Stimulated activated CD4-positive, alpha-beta T cell treated with anti-CD3 and anti-CD28 coated beads, Interleukin-12 subunit alpha, Interleukin-12 subunit beta, amount 100 ng/mL, for 24 hours (primary cell): ENCODE measurements around the gene ZNF717.
"Not testable (repeated sequence)": the region's sequence is repeated elsewhere in the genome, so short reads cannot be mapped to it uniquely, and the experiment has no call there.

Source experiments
- DNase-seq, 2 experiments: peaks; one replicate each; pipeline ENCODE4 v3.0.0-alpha.2; 2020; ENCODE audit warnings: low read depth in 2 of 2

Gene ZNF717

DNA sequence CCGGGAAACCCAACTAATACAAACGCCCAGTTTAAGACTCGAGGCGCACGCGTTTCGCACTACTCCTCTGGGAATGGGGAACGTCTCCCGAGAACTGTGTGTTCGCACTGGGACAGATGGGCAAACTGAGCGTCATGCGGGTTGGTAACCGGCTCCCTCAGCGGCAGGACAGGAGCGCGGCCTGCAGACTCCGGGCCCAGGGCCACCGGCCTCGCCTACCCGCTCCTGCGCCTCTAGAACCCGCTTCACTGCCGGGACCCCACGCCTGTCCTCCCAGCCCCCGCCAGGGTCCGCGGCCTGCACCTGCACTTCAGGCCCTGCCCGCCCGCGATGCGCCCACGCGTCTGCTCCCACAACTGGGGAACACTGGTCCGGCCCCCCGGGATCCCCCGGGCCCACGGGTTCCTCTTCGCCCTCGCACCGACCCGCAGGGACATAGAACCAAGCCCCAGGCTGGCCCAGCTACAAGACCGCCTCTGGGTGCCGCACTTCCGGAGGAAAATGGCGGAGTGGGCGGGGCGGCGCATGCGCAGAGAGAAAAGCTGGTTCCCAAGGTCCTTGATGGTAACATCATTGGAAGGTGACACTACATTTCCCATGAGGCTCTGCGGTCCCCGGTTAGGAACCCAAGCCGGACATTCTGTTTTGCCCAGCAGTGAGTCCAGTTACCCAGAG lies at the start of gene ZNF717:
ZNF717 (minus strand) TSS at position 469 of the 675 bp plus-strand sequence. CDS start 2,187 bp downstream, outside the sequence.
- peak; percentile 89 to 93 for DNase-seq

DNA sequence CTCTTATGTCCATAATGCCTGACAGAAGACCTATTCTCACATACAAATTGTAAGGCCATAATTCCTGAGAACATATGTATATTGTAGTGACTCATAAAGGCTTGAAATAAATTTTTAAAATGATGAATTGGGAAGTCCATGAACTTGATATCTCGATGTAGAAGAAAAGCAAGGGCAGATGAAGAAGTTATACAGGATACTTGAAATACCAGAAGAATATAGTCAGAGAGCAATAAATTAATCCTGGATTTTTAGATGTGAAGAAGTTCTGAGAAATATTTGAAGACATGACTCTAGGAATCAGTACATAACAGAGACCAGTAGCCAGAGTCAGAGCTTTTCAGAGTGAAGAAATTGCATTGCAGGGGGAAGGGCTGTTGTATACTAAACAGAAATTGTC lies 45.7 kb upstream of the ZNF717 start:
- DNase-seq = not testable (repeated sequence)

DNA sequence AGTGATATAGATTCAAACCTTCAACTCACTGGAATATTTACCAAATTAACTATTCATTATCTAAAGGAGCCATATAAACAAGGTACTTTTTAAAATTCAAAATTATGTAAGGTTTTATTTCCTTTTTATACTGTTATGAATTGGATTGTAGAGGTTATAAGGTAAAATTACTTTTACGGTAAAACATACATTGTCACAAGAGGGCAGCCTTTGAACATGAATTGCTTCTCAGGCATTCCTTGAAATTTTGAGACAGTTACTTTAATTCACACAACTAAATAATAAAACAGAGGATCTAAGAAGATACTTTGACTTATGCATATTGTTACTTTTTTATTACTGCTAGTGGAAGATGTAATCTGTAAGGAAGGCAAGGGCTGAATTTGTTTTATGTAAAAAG lies 32.7 kb upstream of the ZNF717 start:
- not testable (repeated sequence) for DNase-seq

- DNase-seq = not testable (repeated sequence)
Measured at GRCh38 chr3:75816287-75817180, 31.2 kb upstream of the ZNF717 start.

DNA sequence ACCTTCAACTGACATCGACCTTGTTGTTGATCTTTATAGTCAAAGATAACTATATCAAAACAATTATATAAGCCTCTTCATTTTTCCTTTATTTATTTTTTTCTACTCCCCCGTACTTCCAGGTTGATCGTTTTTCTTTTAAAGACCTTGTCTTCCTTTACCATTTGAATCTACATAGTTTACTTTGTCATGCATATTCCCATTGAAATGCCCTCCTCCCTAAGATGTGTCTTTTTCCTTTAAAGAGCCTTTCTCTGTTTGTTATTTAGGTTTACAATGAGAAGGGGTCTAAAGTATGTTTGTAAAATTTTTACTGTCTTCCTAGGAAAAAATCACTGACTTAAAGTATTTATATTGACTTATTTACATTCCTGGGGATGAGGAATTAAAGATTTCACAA lies 29.4 kb upstream of the ZNF717 start:
- no peak for DNase-seq

GRCh38 chr3:75782506-75782905 lies 2.8 kb downstream of the ZNF717 start:
- DNase-seq = no peak

GRCh38 chr3:75781079-75781745 lies 4.1 kb downstream of the ZNF717 start:
- no peak for DNase-seq

DNA sequence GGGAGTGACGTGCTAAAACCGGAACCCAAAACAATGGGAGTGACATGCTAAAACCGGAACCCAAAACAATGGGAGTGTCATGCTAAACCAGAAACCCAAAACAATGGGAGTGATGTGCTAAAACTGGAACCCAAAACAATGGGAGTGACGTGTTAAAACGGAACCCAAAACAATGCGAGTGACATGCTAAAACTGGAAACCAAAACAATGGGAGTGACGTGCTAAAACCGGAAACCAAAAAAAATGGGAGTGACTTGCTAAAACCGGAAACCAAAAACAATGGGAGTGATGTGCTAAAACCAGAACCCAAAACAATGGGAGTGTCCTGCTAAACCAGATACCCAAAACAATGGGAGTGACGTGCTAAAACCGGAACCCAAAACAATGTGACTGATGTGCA lies 7.6 kb downstream of the ZNF717 start:
- not testable (repeated sequence) for DNase-seq

DNA sequence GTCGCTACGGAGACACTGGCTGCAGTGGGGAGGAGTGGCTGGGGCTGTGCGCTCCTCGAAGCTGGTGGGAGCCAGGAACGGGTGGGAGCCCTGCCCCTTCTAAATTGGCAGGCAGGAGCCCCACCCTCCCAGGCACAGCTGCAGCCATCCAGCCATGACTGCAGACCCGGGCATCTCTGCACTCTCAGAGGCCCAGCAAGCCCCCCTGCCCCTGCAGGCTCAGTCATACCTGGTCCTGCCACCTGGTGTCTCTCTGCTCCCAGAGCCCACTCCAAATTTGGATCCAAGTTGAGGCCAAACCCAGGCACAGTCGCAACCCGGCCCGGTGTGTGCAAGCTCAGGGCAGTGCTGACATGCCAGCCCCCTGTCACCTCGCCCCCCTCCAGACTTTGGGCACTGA lies 13.7 kb downstream of the ZNF717 start:
- not testable (repeated sequence) for DNase-seq

DNA sequence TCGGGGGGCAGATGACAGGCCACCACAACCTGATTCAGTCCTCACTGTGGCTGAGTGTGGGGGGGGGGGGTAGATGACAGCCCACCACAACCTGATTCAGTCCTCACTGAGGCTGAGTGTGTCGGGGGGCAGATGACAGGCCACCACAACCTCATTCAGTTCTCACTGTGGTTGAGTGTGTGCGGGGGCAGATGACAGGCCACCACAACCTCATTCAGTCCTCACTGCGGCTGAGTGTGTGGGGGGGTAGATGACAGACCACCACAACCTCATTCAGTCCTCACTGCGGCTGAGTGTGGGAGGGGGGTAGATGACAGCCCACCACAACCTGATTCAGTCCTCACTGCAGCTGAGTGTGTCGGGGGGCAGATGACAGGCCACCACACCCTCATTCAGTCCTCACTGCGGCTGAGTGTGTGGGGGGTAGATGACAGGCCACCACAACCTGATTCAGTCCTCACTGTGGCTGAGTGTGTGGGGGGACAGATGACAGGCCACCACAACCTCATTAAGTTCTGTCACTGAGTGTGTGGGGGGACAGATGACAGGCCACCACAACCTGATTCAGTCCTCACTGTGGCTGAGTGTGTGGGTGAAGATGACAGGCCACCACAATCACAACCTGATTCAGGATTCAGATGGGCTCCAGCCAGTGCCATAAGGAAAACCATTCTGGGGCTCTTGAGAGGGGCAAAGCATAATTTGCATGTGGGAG lies 16.9 kb downstream of the ZNF717 start:
- DNase-seq = no peak

DNA sequence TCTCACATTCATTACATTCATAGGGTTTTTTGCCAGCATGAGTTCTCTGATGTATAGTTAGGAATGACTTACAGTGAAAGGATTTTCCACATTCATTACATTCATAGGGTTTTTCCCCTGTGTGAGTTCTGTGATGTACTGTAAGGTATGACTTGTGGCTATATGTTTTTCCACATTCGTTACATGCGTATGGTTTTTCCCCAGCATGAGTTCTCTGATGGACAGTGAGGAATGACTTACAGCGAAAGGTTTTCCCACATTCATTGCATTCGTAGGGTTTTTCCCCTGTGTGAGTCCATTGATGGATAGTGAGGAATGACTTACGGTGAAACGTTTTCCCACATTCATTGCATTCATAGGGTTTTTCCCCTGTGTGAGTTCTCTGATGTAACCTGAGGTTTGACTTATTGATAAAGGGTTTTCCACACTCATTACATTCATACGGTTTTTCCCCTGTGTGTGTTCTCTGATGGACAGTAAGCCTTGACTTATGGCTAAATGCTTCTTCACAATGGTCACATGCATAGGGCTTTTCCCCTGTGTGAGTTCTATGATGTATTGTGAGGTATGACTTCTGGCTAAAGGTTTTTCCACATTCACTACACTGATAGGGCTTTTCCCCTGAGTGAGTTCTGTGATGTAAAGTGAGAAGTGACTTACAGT lies 47.4 kb downstream of the ZNF717 start:
- DNase-seq = no peak

GRCh38 chr3:75727985-75728384 lies 57.4 kb downstream of the ZNF717 start:
- no peak for DNase-seq

DNA sequence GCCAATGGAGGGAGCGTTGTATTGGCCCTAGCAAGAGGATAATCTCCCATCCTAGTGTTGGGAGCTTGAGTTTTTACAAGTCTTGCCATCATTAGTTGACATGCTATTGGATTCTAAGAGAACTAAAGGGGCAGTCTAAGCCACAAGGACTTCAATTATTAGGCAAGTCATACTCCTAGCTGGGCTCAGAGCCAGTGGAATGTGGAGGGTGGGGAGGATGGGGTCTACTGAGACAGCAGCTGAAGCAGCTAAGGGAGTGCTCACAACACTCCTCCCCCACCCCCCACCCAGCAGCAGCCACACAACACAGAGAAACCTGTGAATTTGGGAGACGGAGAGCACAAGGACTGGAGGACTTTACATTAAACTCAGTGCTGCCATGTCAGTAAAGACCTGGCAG lies 93.3 kb downstream of the ZNF717 start:
- no peak for DNase-seq

DNA sequence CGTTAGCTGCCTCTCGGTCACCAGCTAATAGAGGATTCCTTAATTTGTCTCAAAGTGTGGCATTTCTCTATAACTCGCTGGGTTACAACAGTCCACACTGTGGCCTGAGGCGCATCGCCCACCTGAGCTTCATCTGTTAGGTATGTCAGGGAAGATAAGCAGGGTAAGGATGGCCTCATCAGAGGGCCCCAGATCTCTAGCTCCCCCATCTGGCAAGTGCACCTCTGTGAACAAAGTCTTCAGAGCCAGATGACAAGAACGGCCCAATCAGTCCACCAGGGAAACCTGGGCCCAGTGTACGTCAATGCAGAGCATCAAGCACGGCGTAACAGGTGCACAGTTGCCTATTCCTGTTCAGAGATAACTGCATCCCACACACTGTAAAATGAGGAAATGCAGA lies 98.0 kb downstream of the ZNF717 start:
- no peak for DNase-seq
